ENCODE data around the gene NIT2.

NIT2 gene

DNA sequence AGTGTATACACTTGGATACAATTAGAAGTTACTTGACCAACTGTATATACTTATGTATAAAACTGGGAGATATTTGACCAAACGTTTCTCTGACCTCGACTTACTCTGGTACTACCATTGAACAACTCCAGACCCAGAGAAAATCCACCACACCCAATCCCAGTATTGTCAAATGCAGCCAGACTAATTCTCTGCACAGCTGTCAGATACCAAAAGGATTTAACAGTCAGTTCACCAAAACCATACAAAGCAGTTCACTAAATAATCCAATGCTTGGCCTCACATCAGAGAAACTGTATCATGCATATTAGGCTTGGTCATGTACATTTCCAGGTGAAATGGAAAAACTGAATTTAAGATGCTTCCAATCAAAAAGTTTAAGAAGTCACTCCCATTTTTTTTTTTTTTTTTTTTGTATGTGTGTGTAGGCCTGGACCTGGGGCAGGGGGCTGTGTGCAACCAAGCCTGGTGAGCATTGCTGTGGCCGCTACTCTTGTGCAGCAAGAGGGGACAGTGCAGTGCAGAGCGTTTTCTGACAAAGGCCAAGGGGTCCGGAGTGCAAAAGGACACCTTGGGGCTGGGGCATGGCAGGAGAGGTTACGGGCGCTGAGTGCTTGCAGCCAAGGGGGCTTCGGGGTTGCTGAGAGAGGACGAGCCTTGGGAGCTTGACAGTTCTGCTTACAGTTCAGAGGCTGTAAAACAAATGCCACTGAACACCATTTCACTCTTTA, 64.9 kb downstream of the NIT2 start:
- DNase-seq: no peak

DNA sequence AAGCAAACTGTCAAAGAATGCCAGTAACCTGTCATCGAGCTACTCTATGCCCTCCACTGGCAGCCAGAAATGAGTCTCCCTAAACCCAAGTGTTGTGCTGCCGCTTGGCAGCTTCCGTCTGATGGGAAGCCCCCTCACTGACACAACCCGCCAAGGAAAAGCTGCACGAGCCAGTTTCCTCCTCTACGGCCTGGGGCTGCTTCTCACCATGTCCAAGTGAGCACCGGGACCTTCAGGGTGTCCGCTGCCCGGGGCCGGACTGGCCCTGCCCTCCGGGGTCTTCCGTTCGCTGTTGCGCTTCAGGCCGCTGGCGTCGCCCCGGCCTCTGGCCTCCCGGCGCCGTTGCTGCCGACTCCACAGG, 65.8 kb downstream of the NIT2 start:
- DNase-seq: peak; percentile 44

DNA sequence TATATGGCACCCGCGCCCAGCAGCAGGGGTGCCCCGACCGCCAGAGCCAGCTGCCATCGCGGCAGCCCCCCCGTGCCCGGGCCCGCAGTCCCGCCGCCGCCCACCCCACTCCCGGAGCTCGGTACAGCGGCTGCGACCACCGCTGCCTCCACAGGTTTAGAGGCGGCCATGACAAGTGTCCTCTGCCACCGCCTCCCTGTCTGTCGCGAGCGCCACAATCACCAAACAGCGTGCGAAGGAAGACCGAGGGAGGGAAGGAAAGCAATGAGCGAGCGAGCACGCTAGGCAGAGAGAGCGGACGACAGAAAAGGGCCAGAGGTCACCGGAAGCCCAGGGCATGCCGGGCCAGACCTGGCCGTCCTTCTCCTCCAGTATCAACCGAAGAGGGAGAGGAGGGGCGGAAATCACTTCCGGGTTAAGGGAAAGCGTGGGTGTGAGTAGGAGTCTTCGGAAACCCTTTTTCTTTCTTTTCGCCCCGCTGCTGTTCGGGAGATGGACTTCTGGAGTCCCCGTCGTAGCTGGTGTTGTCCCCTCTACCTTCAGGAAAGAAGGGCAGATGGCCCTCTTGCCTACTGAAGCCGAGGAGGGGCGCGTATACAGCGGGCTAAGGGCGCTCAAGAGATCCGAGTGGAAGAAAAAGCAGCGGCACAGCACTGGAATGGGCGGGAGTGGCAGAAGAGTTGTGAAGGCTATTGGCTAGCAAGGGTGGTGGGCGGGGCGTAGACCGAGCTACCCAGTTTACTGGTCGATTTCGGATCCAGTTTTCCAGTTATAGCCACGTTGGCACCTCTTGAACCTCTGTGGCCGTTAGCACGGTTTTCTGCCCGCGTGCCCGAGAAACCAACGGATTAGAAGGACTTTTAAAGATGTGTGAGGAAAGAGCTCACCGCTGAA, 66.5 kb downstream of the NIT2 start, which contains the start of the genes LNP1 and TOMM70:
Gene LNP1, plus strand, starts transcription at position 760 of the 894 bp plus-strand sequence. CDS start 28,191 bp downstream, outside the sequence.
Gene TOMM70, minus strand, starts transcription at position 310 of the 894 bp plus-strand sequence. Its CDS starts 140 bp downstream, at position 170.
- peak; percentile 96 for DNase-seq

DNA sequence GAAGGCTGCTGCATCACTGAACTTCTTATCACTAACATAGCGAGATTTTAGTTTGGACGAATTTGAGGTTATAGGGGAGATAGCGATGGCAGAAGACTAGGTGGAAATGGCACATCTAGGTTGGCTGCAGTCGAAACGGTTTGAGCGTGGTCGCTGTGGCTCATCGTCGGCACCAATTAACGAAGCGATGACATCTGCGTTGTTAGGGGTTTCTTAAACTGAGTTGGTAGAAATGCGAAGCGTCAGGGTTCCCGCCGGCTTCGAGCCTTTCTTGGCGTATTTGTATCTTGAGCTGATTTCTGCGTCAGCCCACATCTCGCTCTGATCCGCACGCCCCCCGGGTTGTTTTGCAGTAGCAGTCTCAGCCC, 67.1 kb downstream of the NIT2 start:
- DNase-seq: peak; percentile 48

DNA sequence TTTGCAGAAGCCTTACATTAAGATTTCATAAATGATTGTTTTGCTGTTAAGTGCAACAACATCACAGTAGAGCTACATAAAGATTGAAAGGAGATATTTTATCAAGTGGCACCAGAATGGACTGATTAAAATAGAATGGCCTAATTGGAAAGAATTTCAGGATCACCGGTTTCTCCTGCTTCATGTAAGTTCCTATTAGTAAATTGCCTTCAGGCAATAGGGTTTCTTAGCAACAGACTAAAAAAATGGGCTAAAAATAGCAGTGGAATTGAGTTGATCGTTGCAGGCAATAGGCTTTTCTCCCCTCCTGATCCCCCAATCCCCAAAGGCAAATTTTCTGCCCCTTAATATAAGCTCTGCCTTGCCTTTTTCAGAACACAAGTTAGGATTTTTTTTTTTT, 67.7 kb downstream of the NIT2 start:
- DNase-seq: no peak

- no peak for DNase-seq
Observed at GRCh38 chr3:100402891-100403290, 68.3 kb downstream of the NIT2 start.

DNA sequence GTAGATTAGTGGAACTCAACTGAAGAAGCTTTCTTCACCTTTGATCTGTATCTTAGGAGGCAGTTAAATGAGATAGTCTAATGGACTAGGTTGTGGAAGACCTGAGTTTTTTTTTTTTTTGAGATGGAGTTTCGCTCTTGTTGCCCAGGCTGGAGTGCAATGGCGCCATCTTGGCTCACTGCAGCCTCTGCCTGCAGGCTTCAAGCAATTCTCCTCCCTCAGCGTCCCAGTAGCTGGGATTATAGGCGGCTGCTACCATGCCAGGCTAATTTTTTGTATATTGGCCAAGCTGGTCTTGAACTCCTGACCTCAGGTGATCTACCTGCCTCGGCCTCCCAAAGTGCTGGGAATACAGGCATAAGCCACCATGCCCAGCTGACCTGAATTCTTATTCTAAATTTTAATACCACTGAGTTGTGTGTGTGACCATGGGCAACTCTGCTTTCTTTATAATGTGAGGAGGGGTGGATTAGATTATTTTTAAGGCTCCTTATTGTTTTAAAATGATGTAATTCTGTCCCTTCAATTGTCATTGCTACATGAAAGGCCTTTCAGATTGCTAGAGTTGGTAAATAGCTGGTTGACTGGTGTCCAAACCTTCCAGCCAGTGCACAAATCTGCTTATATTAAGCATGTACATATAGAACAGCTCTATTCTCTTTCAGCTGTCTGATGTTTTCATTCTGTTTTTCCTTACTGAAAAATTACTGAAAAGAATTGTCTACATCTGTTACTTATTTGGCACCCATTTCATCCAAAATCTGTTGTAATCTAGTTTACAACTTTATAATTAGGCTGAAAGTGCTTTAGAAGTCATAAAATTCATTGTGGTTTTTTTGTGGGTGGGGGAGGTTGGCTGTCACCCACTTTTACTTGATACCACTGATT, 69.0 kb downstream of the NIT2 start:
- no peak for DNase-seq

GRCh38 chr3:100404250-100404548, 69.6 kb downstream of the NIT2 start:
- no peak for DNase-seq

DNA sequence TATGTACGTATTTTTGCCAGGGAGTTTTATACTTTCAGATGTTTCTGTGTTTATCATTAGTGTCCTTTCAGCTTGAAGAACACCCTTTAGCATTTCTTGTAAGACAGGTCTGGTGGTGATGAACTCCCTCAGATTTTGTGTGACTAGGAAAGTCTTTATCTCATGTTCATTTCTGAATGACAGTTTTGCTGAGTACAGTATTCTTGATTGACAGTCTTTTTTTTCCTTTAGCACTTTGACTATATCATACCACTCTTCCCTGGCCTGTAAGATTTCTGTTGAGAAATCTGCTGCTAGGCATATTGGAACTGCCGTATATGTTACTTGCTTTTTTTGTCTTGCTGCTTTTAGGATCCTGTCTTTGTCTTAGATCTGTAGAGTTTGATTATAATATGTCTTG, 72.6 kb downstream of the NIT2 start:
- DNase-seq: no peak

GRCh38 chr3:100407977-100408532, 73.5 kb downstream of the NIT2 start:
- no peak for DNase-seq
